HG02798 (cell line): Measurements from ENCODE around the gene KLHDC9.

Source experiments
- ATAC-seq: cut with Tn5 transposase; IDR thresholded peaks from one replicate; pipeline ENCODE4 v1.9.1; 2021; ENCODE audit warnings: mild to moderate bottlenecking; ENCODE audit not compliant: unreplicated experiment, poor library complexity

KLHDC9 gene

GRCh38 chr1:161128591-161129420 lies 30.6 kb downstream of the KLHDC9 start:
- ATAC-seq = no peak

- ATAC-seq = no peak
Observed at GRCh38 chr1:161130266-161130665, 32.1 kb downstream of the KLHDC9 start.

- ATAC-seq = no peak
Observed at GRCh38 chr1:161131523-161132409, 33.6 kb downstream of the KLHDC9 start.

GRCh38 chr1:161132410-161133219 lies 34.5 kb downstream of the KLHDC9 start, which contains the start of gene DEDD:
Gene DEDD, minus strand, starts transcription at chr1:161132667. Its CDS starts 8,205 bp downstream, at chr1:161124462.
- ATAC-seq = peak; percentile 95

GRCh38 chr1:161133220-161133740 lies 35.1 kb downstream of the KLHDC9 start:
- peak; percentile 4 for ATAC-seq

- no peak for ATAC-seq
Observed at GRCh38 chr1:161137881-161138280, 39.7 kb downstream of the KLHDC9 start.

GRCh38 chr1:161138431-161138830 lies 40.3 kb downstream of the KLHDC9 start:
- no peak for ATAC-seq

- ATAC-seq = no peak
Observed at GRCh38 chr1:161139766-161140165, 41.6 kb downstream of the KLHDC9 start.

- no peak for ATAC-seq
Observed at GRCh38 chr1:161140755-161141400, 42.7 kb downstream of the KLHDC9 start.

GRCh38 chr1:161145832-161146231 lies 47.7 kb downstream of the KLHDC9 start:
- ATAC-seq = no peak
